ENCODE results near the gene OTUD4.
"Not testable (repeated sequence)": the region's sequence is repeated elsewhere in the genome, so short reads cannot be mapped to it uniquely, and the experiment has no call there.

DNA sequence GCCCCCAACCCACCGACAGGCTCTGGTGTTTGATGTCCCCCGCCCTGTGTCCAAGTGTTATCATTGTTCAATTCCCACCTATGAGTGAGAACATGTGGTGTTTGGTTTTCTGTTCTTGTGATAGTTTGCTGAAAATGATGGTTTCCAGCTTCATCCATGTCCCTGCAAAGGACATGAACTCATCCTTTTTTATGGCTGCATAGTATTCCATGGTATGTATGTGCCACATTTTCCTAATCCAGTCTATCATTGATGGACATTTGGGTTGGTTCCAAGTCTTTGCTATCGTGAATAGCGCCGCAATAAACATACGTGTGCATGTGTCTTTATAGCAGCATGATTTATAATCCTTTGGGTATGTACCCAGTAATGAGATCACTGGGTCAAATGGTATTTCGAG, 42.8 kb upstream of the OTUD4 start:
- TF ChIP-seq, protein P1, sequence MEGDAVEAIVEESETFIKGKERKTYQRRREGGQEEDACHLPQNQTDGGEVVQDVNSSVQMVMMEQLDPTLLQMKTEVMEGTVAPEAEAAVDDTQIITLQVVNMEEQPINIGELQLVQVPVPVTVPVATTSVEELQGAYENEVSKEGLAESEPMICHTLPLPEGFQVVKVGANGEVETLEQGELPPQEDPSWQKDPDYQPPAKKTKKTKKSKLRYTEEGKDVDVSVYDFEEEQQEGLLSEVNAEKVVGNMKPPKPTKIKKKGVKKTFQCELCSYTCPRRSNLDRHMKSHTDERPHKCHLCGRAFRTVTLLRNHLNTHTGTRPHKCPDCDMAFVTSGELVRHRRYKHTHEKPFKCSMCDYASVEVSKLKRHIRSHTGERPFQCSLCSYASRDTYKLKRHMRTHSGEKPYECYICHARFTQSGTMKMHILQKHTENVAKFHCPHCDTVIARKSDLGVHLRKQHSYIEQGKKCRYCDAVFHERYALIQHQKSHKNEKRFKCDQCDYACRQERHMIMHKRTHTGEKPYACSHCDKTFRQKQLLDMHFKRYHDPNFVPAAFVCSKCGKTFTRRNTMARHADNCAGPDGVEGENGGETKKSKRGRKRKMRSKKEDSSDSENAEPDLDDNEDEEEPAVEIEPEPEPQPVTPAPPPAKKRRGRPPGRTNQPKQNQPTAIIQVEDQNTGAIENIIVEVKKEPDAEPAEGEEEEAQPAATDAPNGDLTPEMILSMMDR (IDR thresholded peaks at IDR 0.05): not testable (repeated sequence)
- TF ChIP-seq POLR2A (IDR thresholded peaks at IDR 0.05): not testable (repeated sequence)
